Islet precursor cell (in vitro differentiated cells): ENCODE measurements around the gene DTWD1.
A peak's percentile ranks its signal among the peaks of the same experiment; 100 is the strongest.
"Not testable (repeated sequence)": the region's sequence is repeated elsewhere in the genome, so short reads cannot be mapped to it uniquely, and the experiment has no call there.

Experiments
- DNase-seq: peaks from one replicate; pipeline ENCODE4 v3.0.0-alpha.2; 2018

Gene DTWD1

GRCh38 chr15:49620658-49621368 lies at the start of gene DTWD1, which contains the start of gene FAM227B:
DTWD1 (plus strand) TSS chr15:49621048; CDS start chr15:49625168, 4,120 bp downstream.
FAM227B (minus strand) TSS chr15:49620818; CDS start chr15:49615171, 5,647 bp downstream.
- peak; percentile 99 for DNase-seq

- no peak for DNase-seq
Observed at GRCh38 chr15:49573421-49573820, 47.4 kb upstream of the DTWD1 start.

- DNase-seq: no peak
Observed at GRCh38 chr15:49589030-49589429, 31.8 kb upstream of the DTWD1 start.

- DNase-seq: not testable (repeated sequence)
Observed at GRCh38 chr15:49592829-49593316, 28.0 kb upstream of the DTWD1 start.

GRCh38 chr15:49604625-49605409 lies 16.0 kb upstream of the DTWD1 start:
- DNase-seq: no peak

GRCh38 chr15:49605588-49605987 lies 15.3 kb upstream of the DTWD1 start:
- DNase-seq: no peak

GRCh38 chr15:49606594-49606993 lies 14.3 kb upstream of the DTWD1 start:
- DNase-seq: no peak

GRCh38 chr15:49610157-49610918 lies 10.5 kb upstream of the DTWD1 start:
- DNase-seq: no peak

- not testable (repeated sequence) for DNase-seq
Observed at GRCh38 chr15:49612240-49612639, 8.6 kb upstream of the DTWD1 start.

GRCh38 chr15:49619226-49619625 lies 1.6 kb upstream of the DTWD1 start:
- DNase-seq: no peak

- DNase-seq: no peak
Observed at GRCh38 chr15:49620199-49620598, 649 bp upstream of the DTWD1 start.

- DNase-seq: no peak
Observed at GRCh38 chr15:49621401-49621811, 558 bp downstream of the DTWD1 start.

GRCh38 chr15:49621887-49622286 lies 1.0 kb downstream of the DTWD1 start:
- DNase-seq: no peak

- DNase-seq: no peak
Observed at GRCh38 chr15:49622561-49622960, 1.7 kb downstream of the DTWD1 start.

- no peak for DNase-seq
Observed at GRCh38 chr15:49624056-49624455, 3.2 kb downstream of the DTWD1 start.

- DNase-seq: peak; percentile 79
Observed at GRCh38 chr15:49625460-49626036, 4.7 kb downstream of the DTWD1 start.

GRCh38 chr15:49627407-49627877 lies 6.6 kb downstream of the DTWD1 start:
- DNase-seq: no peak

GRCh38 chr15:49628379-49628778 lies 7.5 kb downstream of the DTWD1 start:
- no peak for DNase-seq

GRCh38 chr15:49637857-49638256 lies 17.0 kb downstream of the DTWD1 start:
- no peak for DNase-seq

- DNase-seq: no peak
Observed at GRCh38 chr15:49644364-49644794, 23.5 kb downstream of the DTWD1 start.

GRCh38 chr15:49645277-49645676 lies 24.4 kb downstream of the DTWD1 start:
- DNase-seq: no peak

GRCh38 chr15:49645941-49646340 lies 25.1 kb downstream of the DTWD1 start:
- DNase-seq: no peak

GRCh38 chr15:49646891-49647290 lies 26.0 kb downstream of the DTWD1 start:
- DNase-seq: no peak
